MM.1S (cell line): Measurements from ENCODE around the gene B4GALT3.

Source experiments
- EZH2 ChIP-seq: fragments of 300-600 bp; sonication (generic); optimal IDR thresholded peaks from 2 replicates; pipeline ENCODE3; 2017; ENCODE audit warnings: low read depth, mild to moderate bottlenecking, antibody characterized with exemption, low read length, mixed read lengths
- TF ChIP-seq, protein P1 (sequence below): fragments of 300-600 bp; sonication (generic); IDR thresholded peaks from 2 replicates; pipeline ENCODE4 v1.5.1; 2016; ENCODE audit warnings: antibody characterized with exemption, low read length, mixed read lengths

DNA sequence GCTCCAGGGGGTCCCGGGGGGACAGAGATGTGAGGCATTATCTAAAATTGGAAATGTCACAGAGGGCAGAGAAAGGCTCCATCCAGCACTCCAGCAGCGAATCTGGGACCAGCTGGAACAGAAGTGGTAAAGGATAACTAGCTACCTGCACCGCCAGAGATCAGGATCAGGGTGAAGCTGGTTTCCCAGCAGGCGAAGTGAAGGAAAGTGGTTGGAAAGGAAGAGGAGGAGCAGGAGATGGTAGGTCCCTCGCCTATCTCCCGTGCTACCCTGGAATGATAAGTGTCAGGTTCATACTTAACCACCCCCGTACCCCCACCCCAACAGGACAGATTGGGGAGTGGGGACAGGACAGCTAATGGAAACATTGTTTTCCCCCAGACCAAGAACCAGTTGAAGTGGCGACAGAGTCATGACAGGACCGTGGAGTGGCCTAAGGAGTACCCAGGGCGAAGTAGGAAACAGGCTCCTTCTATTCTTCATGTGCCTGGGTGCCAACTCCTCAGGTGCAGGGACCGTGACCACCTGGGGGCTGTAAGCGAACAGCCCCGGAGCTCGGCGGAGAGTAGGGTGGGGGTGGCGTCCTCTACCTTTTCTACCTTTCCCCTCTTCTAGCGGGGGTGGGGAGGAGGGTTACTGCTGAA is 717 bp downstream of the B4GALT3 start:
- no peak for TF ChIP-seq EZH2
- TF ChIP-seq, protein P1, sequence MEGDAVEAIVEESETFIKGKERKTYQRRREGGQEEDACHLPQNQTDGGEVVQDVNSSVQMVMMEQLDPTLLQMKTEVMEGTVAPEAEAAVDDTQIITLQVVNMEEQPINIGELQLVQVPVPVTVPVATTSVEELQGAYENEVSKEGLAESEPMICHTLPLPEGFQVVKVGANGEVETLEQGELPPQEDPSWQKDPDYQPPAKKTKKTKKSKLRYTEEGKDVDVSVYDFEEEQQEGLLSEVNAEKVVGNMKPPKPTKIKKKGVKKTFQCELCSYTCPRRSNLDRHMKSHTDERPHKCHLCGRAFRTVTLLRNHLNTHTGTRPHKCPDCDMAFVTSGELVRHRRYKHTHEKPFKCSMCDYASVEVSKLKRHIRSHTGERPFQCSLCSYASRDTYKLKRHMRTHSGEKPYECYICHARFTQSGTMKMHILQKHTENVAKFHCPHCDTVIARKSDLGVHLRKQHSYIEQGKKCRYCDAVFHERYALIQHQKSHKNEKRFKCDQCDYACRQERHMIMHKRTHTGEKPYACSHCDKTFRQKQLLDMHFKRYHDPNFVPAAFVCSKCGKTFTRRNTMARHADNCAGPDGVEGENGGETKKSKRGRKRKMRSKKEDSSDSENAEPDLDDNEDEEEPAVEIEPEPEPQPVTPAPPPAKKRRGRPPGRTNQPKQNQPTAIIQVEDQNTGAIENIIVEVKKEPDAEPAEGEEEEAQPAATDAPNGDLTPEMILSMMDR: no peak
